ENCODE measurements around the gene UNC93A.
"Not testable (repeated sequence)": the region's sequence is repeated elsewhere in the genome, so short reads cannot be mapped to it uniquely, and the experiment has no call there.

The UNC93A gene

GRCh38 chr6:167272151-167272550 lies 19.0 kb upstream of the UNC93A start:
- DNase-seq: no peak

- DNase-seq: no peak
Observed at GRCh38 chr6:167272696-167273379, 18.3 kb upstream of the UNC93A start.

GRCh38 chr6:167274270-167274669 lies 16.8 kb upstream of the UNC93A start:
- DNase-seq: no peak

- DNase-seq: no peak
Observed at GRCh38 chr6:167275001-167275400, 16.1 kb upstream of the UNC93A start.

- DNase-seq: no peak
Observed at GRCh38 chr6:167275436-167275835, 15.7 kb upstream of the UNC93A start.

GRCh38 chr6:167276772-167277533 lies 14.2 kb upstream of the UNC93A start:
- DNase-seq: no peak

- not testable (repeated sequence) for DNase-seq
Observed at GRCh38 chr6:167278173-167278940, 12.8 kb upstream of the UNC93A start.

- no peak for DNase-seq
Observed at GRCh38 chr6:167279766-167280446, 11.2 kb upstream of the UNC93A start.

GRCh38 chr6:167280466-167280865 lies 10.6 kb upstream of the UNC93A start:
- not testable (repeated sequence) for DNase-seq

- DNase-seq: no peak
Observed at GRCh38 chr6:167282165-167282564, 8.9 kb upstream of the UNC93A start.

GRCh38 chr6:167284565-167284964 lies 6.5 kb upstream of the UNC93A start:
- not testable (repeated sequence) for DNase-seq

GRCh38 chr6:167285077-167285770 lies 5.9 kb upstream of the UNC93A start:
- no peak for DNase-seq

GRCh38 chr6:167287513-167288048 lies 3.5 kb upstream of the UNC93A start:
- DNase-seq: no peak

- DNase-seq: not testable (repeated sequence)
Observed at GRCh38 chr6:167288591-167289225, 2.4 kb upstream of the UNC93A start.

GRCh38 chr6:167289291-167289690 lies 1.8 kb upstream of the UNC93A start:
- not testable (repeated sequence) for DNase-seq

GRCh38 chr6:167291623-167292300 lies 647 bp downstream of the UNC93A start:
- no peak for DNase-seq

- DNase-seq: no peak
Observed at GRCh38 chr6:167292301-167293087, 1.4 kb downstream of the UNC93A start.

- DNase-seq: no peak
Observed at GRCh38 chr6:167293088-167293589, 2.0 kb downstream of the UNC93A start.

GRCh38 chr6:167293590-167294091 lies 2.5 kb downstream of the UNC93A start:
- DNase-seq: no peak

GRCh38 chr6:167294241-167294640 lies 3.1 kb downstream of the UNC93A start:
- DNase-seq: no peak

All from HCEC 1CT (cell line).